Smooth muscle cell (in vitro differentiated cells): ENCODE data around the gene SPECC1L. TPM values are rescaled to one million over a fixed set of nuclear protein-coding genes. Genes with fewer than 3 reads are reported as not detected.

Experiments
- DNase-seq: peaks from one replicate; lab custom pipeline; 2025; ENCODE audit not compliant: unreplicated experiment; lab: John Stamatoyannopoulos, UW
- H2AFZ ChIP-seq: fragments of 200-600 bp; sonication (generic); 2 replicates; pipeline ENCODE4 v1.6.0; 2016; ENCODE audit warnings: antibody characterized with exemption, low read depth, mild to moderate bottlenecking
- H3F3A ChIP-seq: fragments of 200-600 bp; sonication (generic); 2 replicates; pipeline ENCODE4 v1.6.0; 2017; ENCODE audit warnings: antibody characterized with exemption, low read depth
- H3K27ac ChIP-seq: fragments of 200-600 bp; sonication (generic); 2 replicates; pipeline ENCODE4 v1.5.1; 2016; ENCODE audit warnings: low read depth, mild to moderate bottlenecking
- H3K27me3 ChIP-seq: fragments of 200-600 bp; sonication (generic); 2 replicates; pipeline ENCODE4 v1.6.1; 2016; ENCODE audit warnings: low read depth, mild to moderate bottlenecking
- H3K36me3 ChIP-seq: fragments of 200-600 bp; sonication (generic); 2 replicates; pipeline ENCODE4 v1.5.1; 2016; ENCODE audit warnings: low read depth
- H3K4me1 ChIP-seq: fragments of 200-600 bp; sonication (generic); 2 replicates; pipeline ENCODE4 v1.5.1; 2016; ENCODE audit warnings: low read depth
- H3K4me2 ChIP-seq: fragments of 200-600 bp; sonication (generic); 2 replicates; pipeline ENCODE4 v1.6.0; 2016; ENCODE audit warnings: mild to moderate bottlenecking
- H3K4me3 ChIP-seq: fragments of 200-600 bp; sonication (generic); 2 replicates; pipeline ENCODE4 v1.5.1; 2016; ENCODE audit warnings: mild to moderate bottlenecking
- H3K79me2 ChIP-seq: fragments of 200-600 bp; sonication (generic); 2 replicates; pipeline ENCODE4 v1.6.0; 2016; ENCODE audit warnings: low read depth, mild to moderate bottlenecking
- H3K9ac ChIP-seq: fragments of 200-600 bp; sonication (generic); 2 replicates; pipeline ENCODE4 v1.6.0; 2016; ENCODE audit warnings: low read depth
- H3K9me3 ChIP-seq: fragments of 200-600 bp; sonication (generic); replicated peaks from 2 replicates; pipeline ENCODE4 v1.5.1; 2016; ENCODE audit warnings: low read depth
- H4K20me1 ChIP-seq: fragments of 200-600 bp; sonication (generic); 2 replicates; pipeline ENCODE4 v1.6.0; 2016; ENCODE audit warnings: low read depth
- CTCF ChIP-seq: fragments of 200-600 bp; sonication (generic); IDR thresholded peaks from 2 replicates; pipeline ENCODE4 v1.5.1; 2017; ENCODE audit warnings: borderline replicate concordance, mild to moderate bottlenecking, antibody characterized with exemption; ENCODE audit not compliant: insufficient read depth, poor library complexity, severe bottlenecking
- WGBS: methylation state at CpG from one replicate; pipeline ENCODE4 v1.1.7; 2016; ENCODE audit warnings: low lambda C conversion rate; 5-methylcytosine and 5-hydroxymethylcytosine counted together
- polyA plus RNA-seq: library from polyadenylated mRNA; unstranded; fragments of >200 nt; fragmentation: Nextera tagmentation; extraction: Ambion mirVana; gene quantifications from 2 replicates; pipeline ENCODE4 v1.2.1, GENCODE V29; 2016
- total RNA-seq: library from RNA; depleted of rRNA; stranded (reverse); fragments of >200 nt; gene quantifications from 2 replicates; pipeline ENCODE4 v1.2.3, GENCODE V29; 2014

Gene SPECC1L
- total and polyA plus RNA-seq, 2 experiments from 2014 or later: 10.0 to 19.1 TPM

- peaks cover 83% of the 10 kb centered on the region for H4K20me1 ChIP-seq
Observed at GRCh38 chr22:24323233-24323632, 52.6 kb downstream of the SPECC1L start.

GRCh38 chr22:24323695-24324094 lies 53.1 kb downstream of the SPECC1L start:
- Histone ChIP-seq H3K27ac (no peak overlapping the region), H3K36me3 (peaks cover 5% of the 10 kb centered on the region), H2AFZ (no peak overlapping the region), H3K4me3 (no peak overlapping the region), H3K79me2 (no peaks in the 10 kb centered on the region), H3K9ac (no peak overlapping the region), H3F3A (no peaks in the 10 kb centered on the region), H3K4me1 (no peaks in the 10 kb centered on the region), H3K9me3 (no peaks in the 10 kb centered on the region), H4K20me1 (peaks cover 80% of the 10 kb centered on the region), H3K27me3 (no peaks in the 10 kb centered on the region), H3K4me2 (no peak overlapping the region)
- DNase-seq: no peak
- 93% methylated on average over 3 of the region's 3 CpGs for WGBS
- no peak for TF ChIP-seq CTCF

More at GRCh38 chr22:24323233-24323632, 52.6 kb downstream of the SPECC1L start:
- DNase-seq: no peak
- TF ChIP-seq CTCF: no peak
- Histone ChIP-seq H3K27ac (no peak overlapping the region), H3K4me3 (no peak overlapping the region), H3K36me3 (peaks cover 5% of the 10 kb centered on the region), H3K4me2 (no peak overlapping the region), H2AFZ (no peak overlapping the region), H3F3A (no peaks in the 10 kb centered on the region), H3K9ac (no peak overlapping the region), H3K27me3 (no peaks in the 10 kb centered on the region), H3K9me3 (no peaks in the 10 kb centered on the region), H3K79me2 (no peaks in the 10 kb centered on the region), H3K4me1 (no peaks in the 10 kb centered on the region)
- 93% methylated on average over 2 of the region's 2 CpGs for WGBS

GRCh38 chr22:24324137-24324536 lies 53.5 kb downstream of the SPECC1L start:
- TF ChIP-seq CTCF: no peak
- H4K20me1 ChIP-seq: peaks cover 75% of the 10 kb centered on the region
- H3K27me3 ChIP-seq: no peaks in the 10 kb centered on the region
- H3K79me2 ChIP-seq: no peaks in the 10 kb centered on the region
- H2AFZ ChIP-seq: no peak overlapping the region
- DNase-seq: no peak
- no peak overlapping the region for H3K4me3 ChIP-seq
- 96% methylated on average over 8 of the region's 8 CpGs for WGBS
- no peak overlapping the region for H3K27ac ChIP-seq
- no peak overlapping the region for H3K9ac ChIP-seq
- H3F3A ChIP-seq: no peaks in the 10 kb centered on the region
- H3K4me2 ChIP-seq: no peak overlapping the region
- no peaks in the 10 kb centered on the region for H3K9me3 ChIP-seq
- no peaks in the 10 kb centered on the region for H3K4me1 ChIP-seq
- H3K36me3 ChIP-seq: peaks cover 2% of the 10 kb centered on the region

GRCh38 chr22:24325105-24325757 lies 54.6 kb downstream of the SPECC1L start:
- DNase-seq: no peak
- no peak overlapping the region for H3K4me2 ChIP-seq
- no peaks in the 10 kb centered on the region for H3K79me2 ChIP-seq
- no peaks in the 10 kb centered on the region for H3K9me3 ChIP-seq
- H2AFZ ChIP-seq: no peak overlapping the region
- H3K9ac ChIP-seq: no peak overlapping the region
- peak; percentile 62 for TF ChIP-seq CTCF
- H3K27me3 ChIP-seq: no peaks in the 10 kb centered on the region
- H3K27ac ChIP-seq: peak overlapping the region; percentile 4
- 31% methylated on average over 5 of the region's 5 CpGs for WGBS
- peaks cover 2% of the 10 kb centered on the region for H3K36me3 ChIP-seq
- H3F3A ChIP-seq: no peaks in the 10 kb centered on the region
- no peak overlapping the region for H3K4me3 ChIP-seq
- H3K4me1 ChIP-seq: no peaks in the 10 kb centered on the region
- peaks cover 64% of the 10 kb centered on the region for H4K20me1 ChIP-seq
